HepG2 (cell line): Measurements from ENCODE around the gene MACROD2. TPM values are rescaled to one million over a fixed set of nuclear protein-coding genes. Genes with fewer than 3 reads are reported as not detected.

ENCODE experiments used
- ATAC-seq: fragments of 200-7000 bp; cut with Tn5 transposase; 3 replicates; pipeline ENCODE4 v1.9.1; 2020; ENCODE audit warnings: mild to moderate bottlenecking, moderate library complexity
- BruUV-seq: library from RNA; stranded (reverse); fragments of 400-500 nt; replicated peaks from 2 replicates; lab custom pipeline; 2021; lab: Mats Ljungman, UMichigan
- CTCF ChIA-PET: fragments of 300-600 bp; formaldehyde crosslinking; extraction: SDS; loops from one replicate; lab custom pipeline; 2021; ENCODE audit warnings: low total read pairs, inconsistent platforms, low intra/inter-chr PET ratio; lab: Yijun Ruan, JAX
- POLR2A ChIA-PET: fragments of 350-600 bp; sonication (Branson Sonifier 250); formaldehyde crosslinking; loops from one replicate; lab custom pipeline; 2020; ENCODE audit warnings: antibody characterized with exemption, inconsistent platforms; lab: Yijun Ruan, JAX
- DNase-seq: peaks from one replicate; pipeline ENCODE4 v3.0.0-alpha.2; 2015; ENCODE audit warnings: low spot score
- FAIRE-seq: peaks from 3 replicates; lab custom pipeline; 2011; peaks lifted over from hg19 to GRCh38; lab: Jason Lieb, UNC
- H2AFZ ChIP-seq: one replicate; pipeline ENCODE4 v1.6.1; 2011; ENCODE audit warnings: low read length, inconsistent platforms
- H3K27ac ChIP-seq: fragments of 300-600 bp; 3 replicates; pipeline ENCODE4 v1.8.0; 2011; ENCODE audit warnings: mixed run types, mild to moderate bottlenecking, mixed read lengths, low read length, inconsistent platforms; ENCODE audit not compliant: insufficient read depth; ENCODE audit errors: extremely low read length
- H3K27me3 ChIP-seq, 2 experiments: fragments of 200-600 bp in 1 of 2; 2 replicates in 1 of 2; 3 replicates in 1 of 2; pipeline versions ENCODE4 v1.6.0 to v1.8.0; 2011; ENCODE audit warnings: low read length in 2 of 2, mild to moderate bottlenecking in 2 of 2, moderate library complexity in 2 of 2, inconsistent platforms in 1 of 2; ENCODE audit not compliant: insufficient read depth in 2 of 2, control insufficient read depth in 1 of 2
- H3K36me3 ChIP-seq, 2 experiments: fragments of 200-600 bp in 1 of 2; replicated peaks in 1 of 2; 2 replicates in 1 of 2; 3 replicates in 1 of 2; pipeline versions ENCODE4 v1.5.1 to v1.8.0; 2011; ENCODE audit warnings: low read length in 2 of 2, inconsistent platforms in 1 of 2; ENCODE audit not compliant: insufficient read depth in 2 of 2, control insufficient read depth in 1 of 2
- H3K4me1 ChIP-seq: 2 replicates; pipeline ENCODE4 v1.5.1; 2012; ENCODE audit warnings: low read length, inconsistent platforms; ENCODE audit not compliant: insufficient read depth
- H3K4me2 ChIP-seq: 2 replicates; pipeline ENCODE4 v1.6.0; 2011; ENCODE audit warnings: low read depth, low read length, inconsistent platforms
- H3K4me3 ChIP-seq, 3 experiments: fragments of 200-600 bp in 1 of 3; sonication (generic), shearing (Covaris generic) in 1 of 3; replicated peaks in 1 of 3; 2 replicates each; pipeline ENCODE4 v1.5.1; 2011 to 2016; ENCODE audit warnings: low read length in 3 of 3, inconsistent platforms in 2 of 3, low read depth in 2 of 3, mild to moderate bottlenecking in 2 of 3, control low read depth in 1 of 3, mixed read lengths in 1 of 3; ENCODE audit not compliant: insufficient read depth in 1 of 3
- H3K79me2 ChIP-seq: one replicate; pipeline ENCODE4 v1.6.1; 2011; ENCODE audit warnings: low read length, inconsistent platforms; ENCODE audit not compliant: insufficient read depth
- H3K9ac ChIP-seq: 2 replicates; pipeline ENCODE4 v1.6.0; 2011; ENCODE audit warnings: mild to moderate bottlenecking, low read depth, low read length, inconsistent platforms; ENCODE audit not compliant: insufficient read depth
- H3K9me3 ChIP-seq: 2 replicates; pipeline ENCODE4 v1.5.1; 2012; ENCODE audit warnings: mild to moderate bottlenecking, low read length
- H4K20me1 ChIP-seq: 2 replicates; pipeline ENCODE4 v1.6.0; 2011; ENCODE audit warnings: inconsistent platforms, mild to moderate bottlenecking, low read length, moderate library complexity; ENCODE audit not compliant: insufficient read depth
- AGO2 ChIP-seq: fragments of 200-400 bp; formaldehyde crosslinking; optimal IDR thresholded peaks from 2 replicates; pipeline ENCODE3; 2017; ENCODE audit warnings: mild to moderate bottlenecking, low read depth, low read length, moderate library complexity
- FOXA3 ChIP-seq: IDR thresholded peaks from 2 replicates; pipeline ENCODE4 v1.6.1; 2016; ENCODE audit warnings: missing genetic modification reagents, missing compliant biosample characterization
- HHEX ChIP-seq: IDR thresholded peaks from 2 replicates; pipeline ENCODE4 v1.6.1; 2016; ENCODE audit warnings: control low read depth
- NFKBIZ ChIP-seq: IDR thresholded peaks from 2 replicates; pipeline ENCODE4 v1.6.1; 2018; ENCODE audit warnings: missing genetic modification reagents, missing compliant biosample characterization
- POLR2AphosphoS2 ChIP-seq: IDR thresholded peaks from 2 replicates; pipeline ENCODE4 v1.6.1; 2011; ENCODE audit warnings: low read depth, low read length, improper control_type of control experiment
- THRA ChIP-seq: sonication (generic); formaldehyde crosslinking; IDR thresholded peaks from 2 replicates; pipeline ENCODE4 v1.4.0; 2020; ENCODE audit warnings: missing genetic modification reagents, borderline replicate concordance
- ZFAT ChIP-seq: sonication (generic); formaldehyde crosslinking; conservative IDR thresholded peaks from 2 replicates; pipeline ENCODE4 v1.8.1; 2023; ENCODE audit warnings: missing genetic modification reagents, inconsistent platforms
- ZNF468 ChIP-seq: sonication (generic); formaldehyde crosslinking; IDR thresholded peaks from 2 replicates; pipeline ENCODE4 v1.8.0; 2022; ENCODE audit warnings: mild to moderate bottlenecking, moderate library complexity, missing genetic modification reagents
- WGBS: methylation state at CpG from one replicate; pipeline ENCODE4 v1.1.6; 2017; ENCODE audit warnings: low lambda C conversion rate; 5-methylcytosine and 5-hydroxymethylcytosine counted together
- in situ Hi-C: cut with HindIII; loops from 2 replicates; pipeline ENCODE4 v1.10.0; 2017; ENCODE audit warnings: low pct_unique_long_range_greater_than_20kb; ENCODE audit not compliant: extremely low pct_ligation_motif_present
- intact Hi-C: fragments of 100-400 bp; cut with micrococcal nuclease; formaldehyde crosslinking; loops from one replicate; pipeline ENCODE4 v1.10.0; 2022; ENCODE audit not compliant: unreplicated experiment
- polyA plus RNA-seq, 8 experiments: library from polyadenylated mRNA; depleted of rRNA in 3 of 8; stranded (reverse) in 7 of 8; unstranded in 1 of 8; fragments of >200 nt; fragmentation: Illumina TruSeq in 4 of 8; extraction: Trizol in 4 of 8; gene quantifications; 2 replicates each; pipeline versions ENCODE4 v1.2.1 to v1.2.3, GENCODE V29; 2011 to 2016; ENCODE audit warnings: low read depth in 4 of 8, missing spikeins in 1 of 8, mixed read lengths in 1 of 8; ENCODE audit not compliant: insufficient read depth in 1 of 8
- total RNA-seq, 5 experiments: library from RNA; depleted of rRNA; stranded (reverse); fragments of >200 nt; fragmentation: Illumina TruSeq; extraction: Trizol; gene quantifications; 2 replicates each; pipeline ENCODE4 v1.2.3, GENCODE V29; 2016; ENCODE audit warnings: low read depth in 1 of 5
- TF ChIP-seq, protein P1 (sequence below): sonication (generic); formaldehyde crosslinking; conservative IDR thresholded peaks from 2 replicates; pipeline ENCODE4 v1.4.0; 2020; ENCODE audit warnings: missing genetic modification reagents

The MACROD2 gene
- total and polyA plus RNA-seq, 2 of the 13 experiments (the other 11 are each of a cell fraction or from before 2014, with no cell fraction given): 0.13 to 0.51 TPM

- H3K4me1 ChIP-seq: no peaks in the 10 kb centered on the region
- no peaks in the 10 kb centered on the region for H3K9me3 ChIP-seq
- intact Hi-C loops (no loop called here), in situ Hi-C loops (no loop called here)
- DNase-seq (no peak), FAIRE-seq (no peak), ATAC-seq (no peak)
- no peak overlapping the region for H3K4me3 ChIP-seq
- POLR2A ChIA-PET: no interaction called here
- no peaks in the 10 kb centered on the region for H3K36me3 ChIP-seq
- no peaks in the 10 kb centered on the region for H4K20me1 ChIP-seq
- no peak overlapping the region for H3K9ac ChIP-seq
- no peak overlapping the region for H2AFZ ChIP-seq
- H3K4me2 ChIP-seq: no peak overlapping the region
- no peak overlapping the region for H3K27ac ChIP-seq
- H3K27me3 ChIP-seq: no peaks in the 10 kb centered on the region; a peak in 1 of 5 replicates
- CTCF ChIA-PET: no interaction called here
- TF ChIP-seq, protein P1, sequence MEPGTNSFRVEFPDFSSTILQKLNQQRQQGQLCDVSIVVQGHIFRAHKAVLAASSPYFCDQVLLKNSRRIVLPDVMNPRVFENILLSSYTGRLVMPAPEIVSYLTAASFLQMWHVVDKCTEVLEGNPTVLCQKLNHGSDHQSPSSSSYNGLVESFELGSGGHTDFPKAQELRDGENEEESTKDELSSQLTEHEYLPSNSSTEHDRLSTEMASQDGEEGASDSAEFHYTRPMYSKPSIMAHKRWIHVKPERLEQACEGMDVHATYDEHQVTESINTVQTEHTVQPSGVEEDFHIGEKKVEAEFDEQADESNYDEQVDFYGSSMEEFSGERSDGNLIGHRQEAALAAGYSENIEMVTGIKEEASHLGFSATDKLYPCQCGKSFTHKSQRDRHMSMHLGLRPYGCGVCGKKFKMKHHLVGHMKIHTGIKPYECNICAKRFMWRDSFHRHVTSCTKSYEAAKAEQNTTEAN (CRISPR knock-in tag): no peak
- TF ChIP-seq HHEX (CRISPR knock-in tag) (no peak), AGO2 (no peak), ZFAT (CRISPR knock-in tag) (no peak), POLR2AphosphoS2 (no peak), ZNF468 (CRISPR knock-in tag) (no peak), THRA (no peak), FOXA3 (CRISPR knock-in tag) (no peak), NFKBIZ (CRISPR knock-in tag) (no peak)
- no TSS peak for BruUV-seq
- no peaks in the 10 kb centered on the region for H3K79me2 ChIP-seq
- WGBS: 39% methylated on average over 8 of the region's 8 CpGs
Observed at GRCh38 chr20:15923030-15923776, 1927.9 kb downstream of the MACROD2 start.
